ENCODE results near the gene MTHFSD. TPM values are rescaled to one million over a fixed set of nuclear protein-coding genes. Genes with fewer than 3 reads are reported as not detected.

The MTHFSD gene
- polyA plus RNA-seq, 1 donor from 2014 or later, result 25.0 TPM

- Histone ChIP-seq H3K4me3 (ENCODE audit: low read length) (no peak overlapping the region), H4K20me1 (ENCODE audit: insufficient read depth) (no peaks in the 10 kb centered on the region), H2AFZ (ENCODE audit: low read depth, low read length) (no peak overlapping the region), H3K9ac (ENCODE audit: low read length) (no peak overlapping the region), H3K27ac (ENCODE audit: low read length) (no peak overlapping the region), H3K36me3 (ENCODE audit: insufficient read depth, low read length) (no peaks in the 10 kb centered on the region), H3K4me2 (ENCODE audit: low read length) (no peak overlapping the region), H3K9me3 (ENCODE audit: low read length) (no peaks in the 10 kb centered on the region), H3K79me2 (replicated peaks; ENCODE audit: insufficient read depth, low read length) (no peaks in the 10 kb centered on the region), H3F3A (ENCODE audit: insufficient read depth, low read length, poor library complexity, severe bottlenecking) (no peaks in the 10 kb centered on the region), H3K27me3 (ENCODE audit: insufficient read depth, low read depth, low read length) (no peaks in the 10 kb centered on the region), H3K9me2 (ENCODE audit: insufficient read depth, low read length) (no peaks in the 10 kb centered on the region)
- TF ChIP-seq REST (IDR thresholded peaks at IDR 0.05; ENCODE audit: borderline replicate concordance) (no peak), TAF1 (IDR thresholded peaks at IDR 0.05; ENCODE audit: low read depth) (no peak), MXI1 (conservative IDR thresholded peaks at IDR 0.05; ENCODE audit: poor library complexity, severe bottlenecking) (no peak), POLR2AphosphoS5 (IDR thresholded peaks at IDR 0.05) (no peak), EZH2 (IDR thresholded peaks at IDR 0.05; ENCODE audit: borderline replicate concordance, insufficient read depth, low read length, poor library complexity, severe bottlenecking) (no peak), RAD21 (conservative IDR thresholded peaks at IDR 0.05) (no peak), CTCF (IDR thresholded peaks at IDR 0.05; ENCODE audit: poor library complexity, severe bottlenecking) (no peak), EP300 (conservative IDR thresholded peaks at IDR 0.05; ENCODE audit: poor library complexity, severe bottlenecking) (no peak), SMC3 (conservative IDR thresholded peaks at IDR 0.05; ENCODE audit: poor library complexity) (no peak)
These were observed 24.5 kb downstream of the MTHFSD start for GRCh38 chr16:86530251-86531190.

- no peaks in the 10 kb centered on the region for H3K27me3 ChIP-seq (ENCODE audit: insufficient read depth, low read depth, low read length)
- no peaks in the 10 kb centered on the region for H3K36me3 ChIP-seq (ENCODE audit: insufficient read depth, low read length)
- no peaks in the 10 kb centered on the region for H3K9me3 ChIP-seq (ENCODE audit: low read length)
These were observed 25.9 kb downstream of the MTHFSD start for GRCh38 chr16:86529160-86529559.

More at GRCh38 chr16:86529160-86529559, 25.9 kb downstream of the MTHFSD start:
- H2AFZ ChIP-seq (ENCODE audit: low read depth, low read length), result no peak overlapping the region
- no peak overlapping the region for H3K4me2 ChIP-seq (ENCODE audit: low read length)
- H3K9ac ChIP-seq (ENCODE audit: low read length), result no peak overlapping the region
- H3K9me2 ChIP-seq (ENCODE audit: insufficient read depth, low read length), result no peaks in the 10 kb centered on the region
- no peaks in the 10 kb centered on the region for H3F3A ChIP-seq (ENCODE audit: insufficient read depth, low read length, poor library complexity, severe bottlenecking)
- no peaks in the 10 kb centered on the region for H4K20me1 ChIP-seq (ENCODE audit: insufficient read depth)
- H3K79me2 ChIP-seq (replicated peaks; ENCODE audit: insufficient read depth, low read length), result no peaks in the 10 kb centered on the region
- no peak overlapping the region for H3K27ac ChIP-seq (ENCODE audit: low read length)
- H3K4me3 ChIP-seq (ENCODE audit: low read length), result no peak overlapping the region
- TF ChIP-seq POLR2AphosphoS5 (IDR thresholded peaks at IDR 0.05), result no peak
- TF ChIP-seq CTCF (IDR thresholded peaks at IDR 0.05; ENCODE audit: poor library complexity, severe bottlenecking), result no peak
- no peak for TF ChIP-seq MXI1 (conservative IDR thresholded peaks at IDR 0.05; ENCODE audit: poor library complexity, severe bottlenecking)
- TF ChIP-seq SMC3 (conservative IDR thresholded peaks at IDR 0.05; ENCODE audit: poor library complexity), result no peak
- no peak for TF ChIP-seq RAD21 (conservative IDR thresholded peaks at IDR 0.05)
- no peak for TF ChIP-seq EZH2 (IDR thresholded peaks at IDR 0.05; ENCODE audit: borderline replicate concordance, insufficient read depth, low read length, poor library complexity, severe bottlenecking)
